GM18519 (cell line): Measurements from ENCODE around the gene LSM11.

Experiments used
- ATAC-seq: cut with Tn5 transposase; IDR thresholded peaks from one replicate; pipeline ENCODE4 v1.9.1; 2021; ENCODE audit warnings: mild to moderate bottlenecking, moderate library complexity; ENCODE audit not compliant: unreplicated experiment, low FRiP score

Gene LSM11

GRCh38 chr5:157732596-157733262 is 10.8 kb upstream of the LSM11 start:
- ATAC-seq: no peak

DNA sequence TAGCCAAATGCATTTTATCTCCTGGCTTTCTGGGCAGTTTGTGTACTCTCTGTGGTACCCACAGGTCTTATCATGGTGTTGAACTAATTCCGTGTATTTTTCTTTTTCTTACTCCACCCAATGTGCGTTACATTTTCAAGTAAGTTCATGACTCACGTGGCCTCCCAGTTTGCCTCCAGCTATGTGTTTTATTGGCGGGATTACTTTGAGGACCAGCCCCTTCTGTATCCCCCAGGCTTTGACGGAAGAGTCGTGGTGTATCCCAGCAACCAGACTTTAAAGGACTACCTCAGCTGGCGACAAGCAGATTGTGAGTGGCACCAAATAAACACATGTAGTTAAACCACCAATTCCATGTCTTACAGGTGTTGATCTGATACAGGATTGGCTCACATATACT is 9.1 kb upstream of the LSM11 start:
- ATAC-seq: no peak

DNA sequence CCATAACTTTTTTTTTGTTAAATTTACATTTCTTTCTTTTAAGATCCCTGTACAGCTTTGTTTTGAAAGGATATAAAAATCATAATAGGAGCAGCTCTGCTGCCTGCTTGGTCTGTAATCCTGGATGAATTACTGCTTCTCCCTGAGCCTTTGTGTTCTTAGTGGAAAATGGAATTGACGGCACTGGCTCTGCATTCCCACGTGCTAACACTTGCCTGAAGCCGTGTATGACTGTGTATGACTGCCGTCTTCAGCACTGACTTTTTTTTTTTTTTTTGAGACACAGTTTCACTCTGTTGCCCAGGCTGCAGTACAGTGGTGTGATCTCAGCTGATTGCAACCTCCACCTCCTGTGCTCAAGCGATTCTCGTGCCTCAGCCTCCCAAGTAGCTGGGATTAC is 7.5 kb upstream of the LSM11 start:
- ATAC-seq: no peak

DNA sequence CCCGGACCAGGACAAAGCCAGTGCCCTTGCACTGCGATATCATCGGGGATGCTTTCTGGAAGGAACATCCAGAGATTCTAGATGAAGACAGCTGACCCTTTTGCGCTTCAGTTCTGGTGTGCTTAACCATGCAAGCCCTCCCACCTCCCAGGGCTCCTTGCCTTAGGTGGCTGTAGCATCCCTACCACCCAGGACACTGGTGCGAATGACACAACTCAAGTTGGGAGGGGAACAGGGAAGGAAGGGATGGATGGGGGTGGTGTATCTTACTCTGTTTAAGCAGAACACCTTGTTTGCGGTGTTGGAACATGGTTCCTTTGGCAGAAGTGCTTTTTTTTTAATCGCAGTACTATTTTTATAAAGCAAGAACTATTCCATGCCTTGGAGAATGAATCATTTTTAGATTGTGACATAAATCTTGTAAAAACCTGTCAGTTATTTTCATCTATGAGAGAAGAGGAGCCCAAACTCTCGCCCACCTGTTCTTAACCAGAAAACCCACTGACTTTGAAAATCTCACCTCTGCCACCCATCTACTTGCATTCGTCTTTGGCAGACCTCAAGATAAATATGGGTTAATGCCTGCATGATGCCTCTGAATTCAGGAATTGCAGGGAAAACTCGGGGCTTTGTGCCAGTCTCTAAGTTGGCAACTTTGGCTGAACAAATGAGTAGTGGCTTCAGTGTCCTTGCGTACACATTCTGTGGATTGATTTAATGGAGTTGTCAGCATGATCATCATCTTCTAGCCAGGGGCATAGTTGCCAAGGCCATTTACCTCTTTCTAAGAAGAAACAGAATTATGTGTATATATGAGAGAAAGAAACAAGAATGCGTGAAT is 3.9 kb upstream of the LSM11 start:
- ATAC-seq: no peak

DNA sequence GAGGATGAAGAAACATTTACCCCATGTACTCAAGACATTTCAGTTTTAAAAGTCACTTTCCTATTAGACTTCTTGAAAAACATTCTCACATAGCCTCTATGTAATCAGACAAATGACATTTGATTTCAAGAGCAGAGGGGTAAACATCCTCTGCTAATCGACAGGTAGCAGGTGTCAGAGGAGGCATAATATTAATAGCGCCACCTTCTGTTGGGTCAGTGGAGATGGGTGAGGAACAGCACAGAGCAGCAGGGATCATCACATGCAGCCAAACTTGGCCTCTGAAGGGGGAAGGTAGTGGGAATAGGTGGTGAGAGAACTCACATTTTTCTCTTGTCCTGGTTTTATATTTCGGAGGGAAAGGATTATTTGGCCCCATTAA is 3.3 kb upstream of the LSM11 start:
- ATAC-seq: no peak

GRCh38 chr5:157741131-157741530 is 2.4 kb upstream of the LSM11 start:
- no peak for ATAC-seq

DNA sequence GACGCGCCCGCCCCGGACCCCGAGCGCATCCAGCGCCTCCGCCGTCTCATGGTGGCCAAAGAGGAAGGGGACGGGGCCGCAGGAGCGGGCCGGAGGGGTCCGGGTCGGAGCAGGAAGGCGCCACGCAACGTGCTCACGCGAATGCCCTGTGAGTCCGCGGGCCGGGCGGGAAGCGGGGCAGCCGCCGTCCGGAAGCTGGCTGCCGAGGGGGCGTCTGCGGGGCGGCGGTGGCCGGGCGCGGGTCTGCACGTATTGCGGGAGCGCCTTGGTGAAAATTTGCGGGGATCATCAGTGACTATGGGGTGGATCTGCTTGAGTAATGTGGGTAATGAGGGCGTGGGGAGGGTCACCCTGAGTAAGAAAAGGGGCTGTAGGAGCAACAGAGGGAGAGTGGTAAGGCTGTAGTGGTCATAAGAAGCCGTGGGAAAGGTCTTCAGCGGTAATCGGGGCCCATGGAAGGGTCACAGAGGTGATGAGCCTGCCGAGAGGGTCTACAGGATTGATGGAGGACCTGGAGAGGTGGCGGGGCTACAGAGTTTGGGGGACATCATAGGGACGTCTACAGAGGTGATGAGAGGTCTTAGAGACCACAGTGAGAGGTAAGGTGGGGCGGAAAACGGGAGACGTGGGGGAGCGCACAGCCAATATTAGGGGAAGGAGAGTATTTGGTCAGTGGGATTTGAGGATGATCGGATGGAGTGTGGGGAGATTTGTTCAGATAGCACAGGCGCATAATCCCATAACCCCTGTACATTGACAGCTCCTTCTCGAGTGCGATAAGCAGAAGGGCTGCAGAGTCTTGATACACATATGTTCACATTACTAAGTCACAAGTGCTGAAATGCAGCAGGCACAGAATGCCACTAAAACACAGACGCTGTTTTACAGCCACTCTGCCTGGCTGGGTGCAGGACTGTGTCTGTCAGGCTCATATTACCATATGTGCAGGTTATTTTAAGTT is 819 bp downstream of the LSM11 start:
- ATAC-seq: no peak

GRCh38 chr5:157745041-157745456 is 1.5 kb downstream of the LSM11 start:
- no peak for ATAC-seq

GRCh38 chr5:157747173-157747740 is 3.7 kb downstream of the LSM11 start:
- no peak for ATAC-seq

GRCh38 chr5:157747766-157748700 is 4.5 kb downstream of the LSM11 start:
- ATAC-seq: no peak

DNA sequence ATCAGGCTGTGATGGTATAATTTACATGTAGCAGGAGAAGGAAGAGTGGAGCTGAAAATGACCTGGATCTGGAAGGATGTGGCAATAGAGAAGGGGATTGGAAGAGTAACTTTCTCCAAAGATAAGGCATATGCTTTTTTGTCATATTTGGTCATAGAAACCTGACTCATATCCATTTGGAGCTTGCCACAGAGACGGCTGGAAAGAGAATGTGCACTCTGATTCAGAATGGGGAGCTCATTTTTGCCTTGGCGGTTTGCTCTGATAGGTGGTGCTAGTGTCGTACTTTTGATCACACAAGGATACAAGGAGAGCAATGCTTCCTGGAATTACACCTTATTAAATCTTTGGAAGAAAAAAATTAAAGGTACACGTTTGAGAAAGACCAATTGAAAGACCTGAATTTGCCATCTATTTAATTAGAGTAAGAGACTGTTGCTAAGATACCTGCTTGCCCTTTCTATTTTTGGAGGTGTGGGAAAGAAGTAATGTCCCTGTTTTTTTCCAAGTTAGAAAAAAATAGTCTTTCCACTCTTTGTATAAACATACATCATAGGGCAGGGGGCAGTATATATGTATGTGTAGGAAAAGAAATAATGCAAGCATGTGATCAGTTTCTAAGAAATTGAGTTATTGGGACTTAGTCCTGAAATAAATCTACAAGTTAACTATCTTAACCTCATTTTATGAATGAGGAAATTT is 5.4 kb downstream of the LSM11 start:
- ATAC-seq: no peak

DNA sequence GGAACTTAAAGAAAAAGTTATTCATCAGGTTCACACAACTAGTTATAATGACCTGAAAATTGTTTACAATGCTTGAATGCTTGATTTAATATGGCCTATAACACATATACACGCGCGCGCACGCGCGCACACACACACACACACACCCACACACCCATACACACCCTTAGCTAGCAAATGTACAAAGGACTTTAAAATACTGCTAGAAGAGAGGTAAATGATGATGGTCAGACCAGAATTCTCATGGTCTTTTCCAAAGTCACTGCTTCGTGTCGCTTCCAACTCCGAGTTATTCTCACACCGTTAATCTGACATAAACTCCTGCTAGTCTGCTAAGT is 5.9 kb downstream of the LSM11 start:
- no peak for ATAC-seq

DNA sequence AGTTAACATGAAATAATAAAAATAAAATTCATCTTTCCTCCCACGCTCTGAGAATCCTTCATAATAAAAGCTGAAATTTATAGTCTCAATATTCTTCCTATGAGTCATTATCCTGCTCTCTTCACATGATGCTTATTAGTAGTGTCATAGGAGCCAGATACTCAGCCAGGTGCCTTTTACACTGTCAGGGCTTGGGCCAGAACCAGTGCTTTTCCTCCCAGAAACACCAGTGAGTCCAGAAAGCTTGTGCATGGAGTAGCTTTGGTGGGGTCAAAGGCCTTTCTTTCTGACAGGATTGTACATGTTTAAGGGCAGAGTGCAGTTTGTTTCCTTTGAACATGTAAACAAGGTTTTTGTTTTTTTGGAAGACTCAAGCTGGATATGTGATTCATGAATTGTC is 6.8 kb downstream of the LSM11 start:
- no peak for ATAC-seq

GRCh38 chr5:157756122-157756521 is 12.6 kb downstream of the LSM11 start:
- ATAC-seq: no peak

GRCh38 chr5:157758706-157759105 is 15.2 kb downstream of the LSM11 start:
- no peak for ATAC-seq

GRCh38 chr5:157761690-157762621 is 18.4 kb downstream of the LSM11 start:
- peak; percentile 78 for ATAC-seq

DNA sequence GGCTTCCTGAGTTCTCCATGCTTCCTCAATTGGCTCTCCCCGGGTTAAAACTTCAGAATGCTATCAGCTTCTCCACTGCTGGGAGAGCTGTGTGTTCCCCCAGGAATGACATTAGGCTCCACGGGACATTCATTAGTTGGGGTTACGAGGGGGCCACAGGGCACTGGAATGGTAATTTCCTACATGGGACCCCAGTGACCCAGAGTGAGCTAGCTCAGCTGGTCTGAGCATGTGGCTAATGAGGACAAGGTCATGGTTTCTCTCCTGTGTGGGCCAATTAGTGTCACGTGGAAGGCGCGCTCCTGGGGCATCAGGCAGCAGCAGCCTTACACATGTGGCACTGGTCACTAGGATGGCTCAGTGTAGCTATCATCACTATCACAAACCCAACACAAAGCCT is 21.0 kb downstream of the LSM11 start:
- ATAC-seq: no peak

- ATAC-seq: no peak
Measured at GRCh38 chr5:157766442-157766841, 22.9 kb downstream of the LSM11 start.
